Heart left ventricle (tissue), 16 donors: ENCODE data around the gene STS. TPM values are rescaled to one million over a fixed set of nuclear protein-coding genes. Genes with fewer than 3 reads are reported as not detected.

Experiments
- ATAC-seq, 4 donors: fragments of 200-7000 bp; cut with Tn5 transposase; one replicate each; pipeline ENCODE4 v1.9.1; 2020 to 2022; ENCODE audit warnings: moderate library complexity in 4 of 4, mild to moderate bottlenecking in 3 of 4, moderate number of reproducible peaks in 1 of 4
- DNase-seq, 5 donors: peaks; one replicate each; pipeline ENCODE4 v3.0.0-alpha.2; 2020
- H3K27ac ChIP-seq, 12 donors: fragments of 200-600 bp; sonication (generic) in 4 of 12; one replicate each; pipeline versions ENCODE4 v1.5.0 to v1.8.0; 2016 to 2022; ENCODE audit warnings: mild to moderate bottlenecking in 2 of 12
- H3K27me3 ChIP-seq, 9 donors: fragments of 200-600 bp; sonication (generic) in 2 of 9; one replicate each; pipeline versions ENCODE4 v1.5.1 to v1.8.0; 2016 to 2022; ENCODE audit warnings: mild to moderate bottlenecking in 3 of 9
- H3K36me3 ChIP-seq, 9 donors: fragments of 200-600 bp; sonication (generic) in 2 of 9; one replicate each; pipeline versions ENCODE4 v1.5.0 to v1.8.0; 2018 to 2022; ENCODE audit warnings: mild to moderate bottlenecking in 2 of 9
- H3K4me1 ChIP-seq, 12 donors: fragments of 200-600 bp; sonication (generic) in 4 of 12; one replicate each; pipeline versions ENCODE4 v1.5.0 to v1.8.0; 2016 to 2022; ENCODE audit warnings: mild to moderate bottlenecking in 3 of 12
- H3K4me3 ChIP-seq, 12 donors: fragments of 200-600 bp; sonication (generic) in 4 of 12; one replicate each; pipeline versions ENCODE4 v1.5.0 to v1.8.0; 2017 to 2022; ENCODE audit warnings: mild to moderate bottlenecking in 9 of 12, moderate library complexity in 4 of 12
- H3K9me3 ChIP-seq, 12 donors: fragments of 200-600 bp; sonication (generic) in 4 of 12; one replicate each; pipeline versions ENCODE4 v1.5.0 to v1.8.0; 2016 to 2022; ENCODE audit warnings: mild to moderate bottlenecking in 1 of 12
- CTCF ChIP-seq, 12 donors: fragments of 200-600 bp; sonication (generic) in 4 of 12; IDR thresholded peaks; one replicate each; pipeline versions ENCODE4 v1.5.0 to v1.8.0; 2018 to 2022; ENCODE audit warnings: antibody characterized with exemption in 12 of 12, mild to moderate bottlenecking in 5 of 12
- POLR2A ChIP-seq, 2 donors: fragments of 450-650 bp; IDR thresholded peaks; one replicate each; pipeline ENCODE4 v1.6.1; 2017; ENCODE audit warnings: antibody characterized with exemption in 2 of 2, mild to moderate bottlenecking in 2 of 2, moderate library complexity in 2 of 2
- WGBS, 4 donors: extraction: QIAGEN DNeasy Blood & Tissue Kit in 2 of 4; methylation state at CpG; one replicate each; pipeline versions ENCODE4 v1.1.5 to v1.1.7; 2013 to 2018; 5-methylcytosine and 5-hydroxymethylcytosine counted together
- intact Hi-C, 10 donors: fragments of 100-400 bp; cut with DNase I; formaldehyde crosslinking; loops; one replicate each; pipeline versions ENCODE4 v1.11.1 to v1.14.2; 2022
- microRNA-seq, 4 donors: library from miRNA; unstranded; fragments of <30 nt; microRNA quantifications; one replicate each; pipeline versions ENCODE4 to v1.2.0, GENCODE V29; 2017 to 2020
- polyA plus RNA-seq, 2 donors: library from polyadenylated mRNA; stranded (reverse); fragments of 200-250 nt; gene quantifications; one replicate each; pipeline ENCODE4 v1.2.3, GENCODE V29; 2013
- total RNA-seq, 9 donors: library from RNA; depleted of rRNA in 2 of 9; stranded (reverse); fragments of >200 nt in 2 of 9; fragmentation: NEBNext Ultra II Directional in 3 of 9; extraction: Animal tissue kit (Norgen Biotek cat#: 25700) in 3 of 9; gene quantifications; one replicate each; pipeline versions ENCODE4 v1.1.0 to v1.2.4, GENCODE V29; 2016 to 2023
- donor health status: ischemic (EF 13 %, LVEDD 7.1; RV severe dilation, severe dysfunction).
- donor health status: healthy with polysubstance abuse.
- donor health status: DM: no; HTN: yes; CAD: no.
- donor health status: DM: no; HTN: no; CAD: no.
- donor health status: ischemic (EF 25% LVEDD 6.9; RV normal size, moderate dysfunction).
- donor health status: ischemic (EF 25% LVEDD 5.7; RV mildly dilated, moderate dysfunction).
- donor health status: healthy.
- donor health status: DM: yes; HTN: yes; CAD: no.
- donor health status: ischemic (EF 35%, LVEDD 5.7; RV mildly dilated, moderate dysfunction).
- donor health status: nonischemic (EF 11% LVEDD 7.7; RV severe dilation, severe dysfunction).
- donor health status: DM: yes; HTN: yes; CAD: no.
- donor health status: PGD.
- donor health status: ischemic (EF 29% LVEDD 5.4; RV normal size, mild dysfunction).
- donor health status: nonischemic (EF 23%, LVEDD 6.1; RV moderate dilation, normal function).

STS gene
- total and polyA plus RNA-seq, 11 donors: 1.2 to 8.6 (median 5.8) TPM

GRCh38 chrX:7191681-7192110 is 44.2 kb downstream of the STS start:
- intact Hi-C loops: no loop called here
- Histone ChIP-seq H3K4me3 (no peak overlapping the region), H3K9me3 (no peaks in the 10 kb centered on the region), H3K4me1 (no peaks in the 10 kb centered on the region), H3K27ac (no peak overlapping the region), H3K36me3 (no peaks in the 10 kb centered on the region), H3K27me3 (no peaks in the 10 kb centered on the region)
- TF ChIP-seq POLR2A (IDR thresholded peaks at IDR 0.05): no peak
- TF ChIP-seq CTCF (IDR thresholded peaks at IDR 0.05): peak in 1 of 12 donors; percentile 6
- DNase-seq (no peak), ATAC-seq (no peak)
- 83 to 90% (median 87%) methylated on average over 2 of the region's 2 CpGs for WGBS, 4 donors

- H3K9me3 ChIP-seq: no peaks in the 10 kb centered on the region
- H3K4me1 ChIP-seq: no peaks in the 10 kb centered on the region
- TF ChIP-seq POLR2A (IDR thresholded peaks at IDR 0.05) (no peak), CTCF (IDR thresholded peaks at IDR 0.05) (no peak)
- no peak overlapping the region for H3K4me3 ChIP-seq
- H3K27ac ChIP-seq: no peak overlapping the region
- 96 to 98% (median 97%) methylated on average over 7 of the region's 7 CpGs for WGBS, 4 donors
- no peak for ATAC-seq
- H3K27me3 ChIP-seq: no peaks in the 10 kb centered on the region
- DNase-seq: no peak
- intact Hi-C loops: no loop called here
- H3K36me3 ChIP-seq: no peaks in the 10 kb centered on the region
Measured at GRCh38 chrX:7192871-7193270, 45.4 kb downstream of the STS start.

GRCh38 chrX:7194606-7195005 is 47.1 kb downstream of the STS start:
- 96 to 98% (median 97%) methylated on average over 11 of the region's 11 CpGs for WGBS, 4 donors
- TF ChIP-seq CTCF (IDR thresholded peaks at IDR 0.05) (no peak), POLR2A (IDR thresholded peaks at IDR 0.05) (no peak)
- Histone ChIP-seq H3K4me3 (no peak overlapping the region), H3K27ac (no peak overlapping the region), H3K4me1 (no peaks in the 10 kb centered on the region), H3K9me3 (no peaks in the 10 kb centered on the region), H3K36me3 (no peaks in the 10 kb centered on the region), H3K27me3 (no peaks in the 10 kb centered on the region)
- no peak for ATAC-seq
- DNase-seq: no peak
- intact Hi-C loops: no loop called here

Small RNA genes within 50 kb of the gene (microRNA-seq; reads per million reads assigned to microRNA genes)
- 0 to 0.62 (median 0.03) reads per million in 4 donors for gene MIR4767

Other genes with a start within 250 kb of the STS start
- gene PUDP, start 441 bp downstream of the STS start, total RNA-seq: 10 to 100 TPM; 17.4 to 36.4 (median 26.3) TPM
- gene PUDP, start 441 bp downstream of the STS start, polyA plus RNA-seq: 10 to 100 TPM; 11.2 to 22.8 TPM